ENCODE data around the gene ABCF1.

Gene ABCF1

DNA sequence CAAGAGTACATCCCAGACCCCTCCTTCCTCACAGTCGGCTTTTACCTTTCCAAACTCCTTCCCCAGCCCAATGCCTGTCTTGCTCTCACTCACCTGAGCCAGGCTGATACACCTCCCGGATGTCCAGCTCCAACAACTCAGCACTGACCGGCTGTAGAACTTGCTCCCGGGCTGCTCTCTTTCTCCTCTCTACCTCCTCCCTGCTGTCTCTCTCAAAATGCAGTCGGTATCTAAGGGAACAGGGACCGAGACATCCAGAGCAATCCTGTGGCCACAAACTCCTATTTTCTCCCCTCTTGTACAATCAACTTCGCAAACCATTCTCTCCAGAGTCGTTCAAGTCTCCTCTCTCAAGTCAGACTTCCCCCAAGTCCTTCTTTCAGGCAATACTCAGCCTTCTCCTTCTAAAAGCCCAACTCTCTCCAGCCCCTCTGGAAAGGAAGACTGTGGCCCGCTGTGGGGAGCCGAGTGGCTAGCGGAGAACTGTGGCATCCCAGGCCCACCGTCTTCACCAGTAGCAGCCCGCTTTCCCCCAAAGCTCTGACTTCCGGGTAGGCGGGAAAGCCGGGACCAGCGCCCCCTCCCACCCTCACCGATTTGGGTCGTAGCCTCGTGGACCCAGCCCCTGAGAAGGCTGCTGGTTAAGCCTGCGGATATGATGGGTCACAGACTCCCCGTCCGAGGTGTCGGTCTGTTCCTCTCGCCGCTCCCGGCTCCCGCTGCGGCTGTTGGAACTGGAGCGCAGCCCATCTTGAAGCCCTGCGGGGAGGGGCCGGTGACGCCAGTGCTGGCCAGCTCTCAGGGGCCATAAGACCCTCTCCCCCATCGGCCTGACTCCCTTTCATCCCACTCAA is 16.1 kb upstream of the ABCF1 start:
- H3K4me3 ChIP-seq (ENCODE audit: low read depth, low read length): peak overlapping the region; percentile 97
- TF ChIP-seq, protein P1, sequence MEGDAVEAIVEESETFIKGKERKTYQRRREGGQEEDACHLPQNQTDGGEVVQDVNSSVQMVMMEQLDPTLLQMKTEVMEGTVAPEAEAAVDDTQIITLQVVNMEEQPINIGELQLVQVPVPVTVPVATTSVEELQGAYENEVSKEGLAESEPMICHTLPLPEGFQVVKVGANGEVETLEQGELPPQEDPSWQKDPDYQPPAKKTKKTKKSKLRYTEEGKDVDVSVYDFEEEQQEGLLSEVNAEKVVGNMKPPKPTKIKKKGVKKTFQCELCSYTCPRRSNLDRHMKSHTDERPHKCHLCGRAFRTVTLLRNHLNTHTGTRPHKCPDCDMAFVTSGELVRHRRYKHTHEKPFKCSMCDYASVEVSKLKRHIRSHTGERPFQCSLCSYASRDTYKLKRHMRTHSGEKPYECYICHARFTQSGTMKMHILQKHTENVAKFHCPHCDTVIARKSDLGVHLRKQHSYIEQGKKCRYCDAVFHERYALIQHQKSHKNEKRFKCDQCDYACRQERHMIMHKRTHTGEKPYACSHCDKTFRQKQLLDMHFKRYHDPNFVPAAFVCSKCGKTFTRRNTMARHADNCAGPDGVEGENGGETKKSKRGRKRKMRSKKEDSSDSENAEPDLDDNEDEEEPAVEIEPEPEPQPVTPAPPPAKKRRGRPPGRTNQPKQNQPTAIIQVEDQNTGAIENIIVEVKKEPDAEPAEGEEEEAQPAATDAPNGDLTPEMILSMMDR (conservative IDR thresholded peaks at IDR 0.05; ENCODE audit: low read depth, low read length): no peak
- peak; percentile 53 for DNase-seq (ENCODE audit: low read depth)

DNA sequence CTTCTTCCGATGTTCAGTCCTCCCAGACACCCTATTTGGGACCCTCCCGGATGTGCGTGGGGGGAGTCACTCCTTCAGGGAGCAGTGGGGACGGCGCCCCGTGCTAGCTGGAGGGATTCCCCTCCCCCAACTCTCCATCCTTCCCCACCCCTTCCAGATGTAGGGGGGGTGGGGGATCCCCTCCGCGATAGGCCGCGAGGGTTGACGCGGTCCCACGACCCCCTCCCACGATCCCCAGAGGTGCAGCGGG is 15.5 kb upstream of the ABCF1 start:
- TF ChIP-seq, protein P1 (conservative IDR thresholded peaks at IDR 0.05; ENCODE audit: low read depth, low read length): no peak
- peak overlapping the region; percentile 97 for H3K4me3 ChIP-seq (ENCODE audit: low read depth, low read length)
- DNase-seq (ENCODE audit: low read depth): no peak

DNA sequence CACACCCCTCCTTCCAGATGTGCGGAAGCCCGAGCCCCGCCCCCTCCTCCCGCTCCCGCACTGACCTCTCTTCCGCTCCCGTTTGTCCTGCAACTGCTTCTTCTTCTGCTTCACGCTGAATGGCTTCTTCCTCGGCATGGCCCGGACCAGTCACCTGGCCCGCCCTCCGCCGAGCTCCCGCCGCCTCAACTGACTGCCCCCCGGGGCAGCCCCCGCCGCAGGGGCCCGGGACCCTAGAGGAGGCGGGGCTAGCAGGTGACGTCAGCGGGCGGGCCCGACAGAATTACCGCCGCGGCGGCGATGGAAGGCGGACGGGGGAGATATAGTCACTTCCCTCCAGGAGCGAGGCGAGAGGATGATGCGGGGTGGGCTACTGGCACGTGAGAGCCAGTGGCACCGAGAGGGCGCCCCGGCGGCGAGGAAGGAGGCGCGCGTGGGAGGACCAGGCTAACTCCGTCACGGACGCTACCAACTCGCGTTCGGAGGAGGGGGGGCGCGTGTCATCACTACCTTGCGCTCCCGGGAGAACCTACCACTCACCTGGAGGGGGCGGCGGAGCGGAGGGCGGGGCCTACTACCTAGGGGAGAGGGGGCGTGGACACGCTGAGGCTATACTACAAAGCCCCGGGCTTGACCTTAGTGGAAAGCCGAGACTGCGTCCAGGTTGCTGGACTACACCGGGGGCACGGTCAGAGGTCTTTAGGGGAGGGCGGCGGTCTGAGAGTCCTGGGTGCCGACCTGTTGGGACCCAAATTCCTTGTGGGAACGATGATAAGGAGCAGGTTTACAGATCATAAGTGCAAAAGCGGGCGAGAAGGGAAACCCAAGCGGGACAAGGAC is 15.0 kb upstream of the ABCF1 start, which contains the start of gene GNL1:
Gene GNL1, minus strand, starts transcription at position 424 of the 840 bp plus-strand sequence. Its CDS starts 286 bp downstream, at position 138.
- TF ChIP-seq, protein P1 (conservative IDR thresholded peaks at IDR 0.05; ENCODE audit: low read depth, low read length): no peak
- peak within 1 kb of the TSS; percentile 97 for H3K4me3 ChIP-seq (ENCODE audit: low read depth, low read length)
- DNase-seq (ENCODE audit: low read depth): peak; percentile 95

DNA sequence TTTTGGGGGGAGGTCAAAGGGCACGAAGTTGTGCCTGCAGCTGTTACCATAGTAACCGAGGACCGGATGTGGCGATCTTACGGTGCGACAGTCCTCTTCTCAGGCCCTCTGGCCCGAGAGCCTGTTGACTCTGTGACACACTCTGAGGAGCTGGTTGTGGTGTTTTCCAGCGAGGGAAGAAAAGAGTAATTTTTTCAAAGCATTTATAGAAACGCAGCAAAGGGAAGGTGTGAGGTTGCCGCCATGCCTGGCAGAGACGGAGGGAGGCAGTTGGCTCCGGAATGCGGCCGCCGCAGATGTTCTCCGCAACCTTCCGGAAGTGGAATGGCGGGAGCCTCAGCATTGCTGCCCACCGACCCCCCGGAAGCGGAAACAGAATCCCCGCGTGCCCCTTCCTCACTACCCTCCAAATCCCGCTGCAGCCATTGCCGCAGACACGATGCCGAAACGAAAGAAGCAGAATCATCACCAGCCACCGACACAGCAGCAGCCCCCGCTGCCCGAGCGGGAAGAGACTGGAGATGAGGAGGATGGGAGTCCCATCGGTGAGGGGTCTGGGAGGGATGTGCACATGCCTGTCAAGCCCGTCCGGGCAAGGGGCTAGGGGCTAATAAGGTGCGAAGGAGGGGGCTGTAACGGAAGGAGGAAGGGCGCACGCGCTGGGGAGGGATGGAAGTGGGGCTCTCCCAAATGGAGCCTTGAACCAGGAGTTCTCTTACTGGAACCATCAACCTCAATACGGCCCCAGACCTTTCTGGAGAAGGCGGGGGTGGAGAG is 14.1 kb upstream of the ABCF1 start, which contains the start of gene PRR3:
Gene PRR3, plus strand, starts transcription at position 390 of the 777 bp plus-strand sequence. Its CDS starts 50 bp downstream, at position 440.
- H3K4me3 ChIP-seq (ENCODE audit: low read depth, low read length): peak within 1 kb of the TSS; percentile 97
- TF ChIP-seq, protein P1 (conservative IDR thresholded peaks at IDR 0.05; ENCODE audit: low read depth, low read length): no peak
- peak; percentile 92 for DNase-seq (ENCODE audit: low read depth)

DNA sequence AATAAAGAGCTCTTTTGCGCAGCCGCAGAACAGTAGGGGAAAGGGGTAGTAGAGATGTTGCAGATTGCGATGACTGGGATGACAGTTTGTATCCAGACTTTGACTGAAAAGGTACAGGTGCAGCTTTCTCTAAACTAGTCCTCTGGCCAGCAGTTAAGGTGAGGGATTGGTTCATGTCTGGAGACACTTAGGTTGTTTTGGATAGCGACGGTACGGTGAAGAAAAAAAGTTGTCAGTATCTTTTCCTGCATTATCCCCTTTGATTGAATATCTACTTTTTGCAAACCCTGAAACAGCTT is 13.6 kb upstream of the ABCF1 start:
- H3K4me3 ChIP-seq (ENCODE audit: low read depth, low read length): peak overlapping the region; percentile 97
- DNase-seq (ENCODE audit: low read depth): no peak

DNA sequence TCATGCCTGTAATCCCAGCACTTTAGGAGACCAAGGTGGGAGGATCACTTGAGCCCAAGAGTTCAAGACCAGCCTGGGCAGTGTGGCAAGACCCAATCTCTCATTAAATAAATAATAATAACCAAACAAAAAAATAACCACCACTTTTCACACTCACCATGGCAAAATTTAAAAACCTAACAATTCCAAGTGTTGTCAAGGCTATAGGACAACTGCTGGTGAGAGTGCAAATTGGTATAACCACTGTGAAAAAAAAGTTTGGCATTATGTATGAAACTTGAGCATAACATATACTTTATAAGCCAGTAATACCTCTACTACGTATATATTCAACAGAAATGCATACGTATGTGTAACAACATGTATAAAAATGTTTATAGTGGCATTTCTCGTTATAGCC is 10.3 kb upstream of the ABCF1 start:
- H3K4me3 ChIP-seq (ENCODE audit: low read depth, low read length): no peak overlapping the region
- DNase-seq (ENCODE audit: low read depth): no peak
- TF ChIP-seq, protein P1 (conservative IDR thresholded peaks at IDR 0.05; ENCODE audit: low read depth, low read length): no peak

More for the DNA sequence above, 13.6 kb upstream of the ABCF1 start:
- TF ChIP-seq, protein P1 (conservative IDR thresholded peaks at IDR 0.05; ENCODE audit: low read depth, low read length): no peak
